ENCODE data around the gene ZDHHC21.

DNA sequence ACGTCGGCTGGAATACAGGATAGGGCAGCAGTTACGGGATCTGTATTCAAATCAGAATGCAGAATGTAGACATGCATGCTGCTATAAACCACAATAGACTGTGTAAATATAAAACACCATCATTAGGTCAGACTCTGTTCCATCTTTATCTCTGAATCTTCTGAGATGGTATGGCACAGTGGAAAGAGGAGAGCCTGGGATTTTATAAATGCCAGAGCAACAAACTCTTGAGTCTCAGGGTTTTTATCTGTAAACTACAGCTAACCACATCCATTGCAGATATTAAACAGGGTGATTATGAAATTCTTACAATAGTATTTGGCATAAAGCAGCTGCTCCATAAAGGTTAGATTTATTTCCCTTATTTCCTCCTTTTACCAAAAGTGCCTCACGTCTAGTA lies 108.7 kb downstream of the ZDHHC21 start:
- no peak for TF ChIP-seq BHLHE40 (IDR thresholded peaks at IDR 0.05; ENCODE audit: borderline replicate concordance)
- TF ChIP-seq FOXA1 (IDR thresholded peaks at IDR 0.05), result no peak
- no peak for TF ChIP-seq SP1 (IDR thresholded peaks at IDR 0.05)
- TF ChIP-seq TARDBP (IDR thresholded peaks at IDR 0.05), result no peak
- TF ChIP-seq ARNT (IDR thresholded peaks at IDR 0.05), result no peak
- TF ChIP-seq FOXM1 (IDR thresholded peaks at IDR 0.05; ENCODE audit: borderline replicate concordance), result no peak
- TF ChIP-seq L3MBTL2 (conservative IDR thresholded peaks at IDR 0.05), result no peak
- no peak for TF ChIP-seq ZNF384 (IDR thresholded peaks at IDR 0.05)
- no peak for TF ChIP-seq ELF4 (IDR thresholded peaks at IDR 0.05)
- no peak for TF ChIP-seq SUZ12 (IDR thresholded peaks at IDR 0.05)
